Activated CD4-positive, alpha-beta T cell treated with anti-CD3 and anti-CD28 coated beads, Interleukin-2, amount 10 ng/mL, durations not matched to agents 7 days and 5 days (primary cell): ENCODE data around the gene PRKX. TPM values are rescaled to one million over a fixed set of nuclear protein-coding genes. Genes with fewer than 3 reads are reported as not detected.
"Not testable (repeated sequence)": the region's sequence is repeated elsewhere in the genome, so short reads cannot be mapped to it uniquely, and the experiment has no call there.

Experiments
- CTCF ChIA-PET: fragments of 350-600 bp; sonication (Branson Sonifier 250); formaldehyde crosslinking; loops from one replicate; lab custom pipeline; 2021; ENCODE audit warnings: antibody characterized with exemption; lab: Charles Lee
- POLR2A ChIA-PET: fragments of 350-600 bp; sonication (Branson Sonifier 250); formaldehyde crosslinking; loops from one replicate; lab custom pipeline; 2021; ENCODE audit warnings: antibody characterized with exemption; lab: Charles Lee
- DNase-seq: peaks from one replicate; pipeline ENCODE4 v3.0.0-alpha.2; 2020
- H3K27ac Mint-ChIP-seq: one replicate; pipeline ENCODE4 v1.8.0; 2021; ENCODE audit warnings: mild to moderate bottlenecking, moderate library complexity, mixed read lengths
- H3K27me3 Mint-ChIP-seq: one replicate; pipeline ENCODE4 v1.8.0; 2021; ENCODE audit warnings: mixed read lengths
- H3K36me3 Mint-ChIP-seq: one replicate; pipeline ENCODE4 v1.8.0; 2021; ENCODE audit warnings: low read depth, mixed read lengths
- H3K4me1 Mint-ChIP-seq: one replicate; pipeline ENCODE4 v1.8.0; 2021; ENCODE audit warnings: mixed read lengths
- H3K4me3 Mint-ChIP-seq: one replicate; pipeline ENCODE4 v1.8.0; 2021; ENCODE audit warnings: mild to moderate bottlenecking, moderate library complexity, mixed read lengths
- H3K9me3 Mint-ChIP-seq: one replicate; pipeline ENCODE4 v1.8.0; 2021; ENCODE audit warnings: mixed read lengths
- total RNA-seq, 2 experiments: library from RNA; stranded (reverse); gene quantifications; one replicate each; pipeline ENCODE4 v1.2.3, GENCODE V29; 2021

PRKX gene
- total RNA-seq, result 10 to 100 TPM; 62.7 to 68.2 TPM

DNA sequence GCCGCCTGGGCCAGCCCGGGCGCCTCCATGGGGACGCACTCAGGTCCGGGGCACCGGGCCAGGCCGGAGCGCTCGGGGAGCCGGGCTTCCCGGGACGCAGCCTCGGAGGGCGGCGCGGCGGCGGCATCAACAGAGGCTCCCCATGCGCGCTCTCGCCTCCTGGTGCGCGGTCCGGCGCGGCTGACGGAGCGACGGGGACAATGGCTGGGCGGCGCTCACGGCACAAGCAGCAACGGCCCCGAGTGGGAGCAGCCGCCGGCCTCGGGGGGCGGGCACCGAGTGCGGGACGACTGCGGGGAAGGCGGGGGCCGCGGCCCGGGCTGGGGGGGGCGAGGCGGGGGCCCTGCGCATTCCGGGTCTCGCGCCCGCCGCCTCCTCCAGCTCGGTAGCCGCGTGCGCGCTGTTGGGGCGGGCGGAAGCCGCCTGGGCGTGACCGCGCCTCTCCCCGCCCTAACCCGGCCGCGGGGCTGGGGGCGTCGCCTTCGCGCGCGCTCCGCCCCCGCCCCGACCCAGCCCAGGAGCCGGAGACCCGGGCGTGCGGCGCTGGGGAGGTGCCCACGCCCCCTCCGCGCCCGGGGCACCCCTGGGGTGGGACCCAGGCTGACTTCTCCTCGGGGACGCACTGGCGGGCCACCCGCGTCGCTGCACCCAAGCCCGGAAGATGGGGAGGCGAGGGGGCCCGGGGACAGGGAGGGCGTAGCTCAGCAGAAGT lies at the start of gene PRKX:
Gene PRKX (minus strand): TSS at position 425 of the 712 bp plus-strand sequence. CDS start 396 bp downstream, at position 29.
- Mint-ChIP-seq H3K4me3 (peak within 1 kb of the TSS; percentile 92), H3K4me1 (peaks cover 21% of the 10 kb centered on the region), H3K27me3 (no peaks in the 10 kb centered on the region), H3K27ac (peak within 1 kb of the TSS; percentile 91), H3K9me3 (no peaks in the 10 kb centered on the region), H3K36me3 (peaks cover 8% of the 10 kb centered on the region)
- DNase-seq, result peak; percentile 65
- ChIA-PET POLR2A (no interaction called here), CTCF (interaction anchor here (1.1 kb wide), 2 partner anchors 8 to 20 kb away, joined by 3 to 5 read pairs; no protein-coding TSS in a partner anchor)

DNA sequence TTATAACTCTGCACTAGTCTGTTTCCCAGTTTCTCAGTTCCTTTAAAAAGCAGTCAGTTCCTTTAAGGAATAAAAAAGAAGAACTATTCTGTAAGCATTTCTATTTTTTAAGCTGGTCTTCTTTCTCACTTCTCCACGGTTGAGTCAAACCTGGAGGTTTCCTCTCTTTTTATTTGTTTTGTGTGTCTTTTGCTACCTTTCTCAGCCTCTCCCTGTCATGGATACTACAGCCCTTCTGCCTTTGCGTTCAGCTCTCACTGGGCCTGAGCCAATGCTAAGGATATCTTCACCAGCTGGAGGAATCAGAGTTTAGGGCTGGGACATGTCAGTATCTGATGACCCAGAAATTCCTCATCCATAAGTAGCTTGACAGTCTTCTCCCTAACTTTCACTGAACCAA lies 49.7 kb upstream of the PRKX start:
- no peak for DNase-seq
- Mint-ChIP-seq H3K9me3 (peaks cover 4% of the 10 kb centered on the region), H3K27me3 (peaks cover 12% of the 10 kb centered on the region), H3K36me3 (no peaks in the 10 kb centered on the region), H3K27ac (no peak overlapping the region), H3K4me1 (no peaks in the 10 kb centered on the region), H3K4me3 (no peak overlapping the region)
- POLR2A ChIA-PET, result no interaction called here
- CTCF ChIA-PET, result interaction anchor here (1.1 kb wide), 1 partner anchor 63 kb away, joined by 3 read pairs; no protein-coding TSS in a partner anchor

DNA sequence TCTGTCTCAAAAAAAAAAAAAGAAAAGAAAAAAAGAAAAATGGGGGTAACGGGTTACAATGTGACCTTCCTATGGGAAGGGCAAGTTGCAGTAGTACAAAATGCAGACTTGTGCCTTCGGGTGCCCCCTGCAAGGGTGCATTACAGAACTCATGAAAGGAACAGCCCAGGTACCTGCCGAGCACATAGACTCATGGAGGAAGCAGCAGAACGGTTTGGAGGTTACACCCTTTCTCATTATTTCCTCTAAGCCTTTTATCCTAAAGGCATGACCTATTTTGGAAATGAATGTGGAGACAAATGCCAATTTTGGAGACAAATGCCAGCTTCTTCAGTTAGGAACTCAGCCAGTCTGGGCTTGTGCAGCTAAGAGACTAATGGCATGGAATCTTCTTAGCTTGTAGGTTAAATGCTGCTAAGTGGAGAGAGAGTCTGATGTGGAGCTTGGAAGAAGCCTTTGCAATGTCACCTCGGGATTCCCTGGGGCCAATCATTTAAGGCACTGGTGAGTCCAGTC lies 44.1 kb upstream of the PRKX start:
- H3K36me3 Mint-ChIP-seq, result no peaks in the 10 kb centered on the region
- no peak for DNase-seq
- ChIA-PET POLR2A (no interaction called here), CTCF (no interaction called here)
- H3K27me3 Mint-ChIP-seq, result peaks cover 2% of the 10 kb centered on the region
- H3K27ac Mint-ChIP-seq, result no peak overlapping the region
- H3K4me1 Mint-ChIP-seq, result no peaks in the 10 kb centered on the region
- no peak overlapping the region for H3K4me3 Mint-ChIP-seq
- H3K9me3 Mint-ChIP-seq, result no peaks in the 10 kb centered on the region

DNA sequence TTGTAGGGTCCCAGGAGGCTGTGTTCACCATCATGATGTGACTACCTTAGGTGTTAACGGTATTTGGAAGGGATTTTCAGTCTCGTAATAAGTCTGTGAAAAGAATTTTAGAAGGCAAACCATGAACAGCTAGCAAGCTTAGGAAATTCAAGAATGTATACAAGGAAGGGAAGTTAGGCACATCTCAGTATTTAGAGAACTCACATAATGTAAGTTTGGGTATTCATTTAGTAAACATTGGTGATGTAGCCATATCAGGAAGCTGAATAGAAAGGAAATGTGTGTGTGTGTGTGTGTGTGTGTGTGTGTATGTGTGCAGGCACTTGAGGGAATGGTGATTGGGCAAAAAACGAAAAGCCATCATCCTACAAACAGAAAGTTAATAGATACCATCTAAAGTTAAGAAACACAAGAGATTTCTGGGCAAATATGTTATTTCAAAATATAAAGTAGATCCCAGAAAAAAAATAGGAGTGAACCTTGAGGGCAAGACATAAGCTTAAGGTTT lies 34.7 kb upstream of the PRKX start:
- DNase-seq, result no peak
- peaks cover 10% of the 10 kb centered on the region for H3K9me3 Mint-ChIP-seq
- H3K4me1 Mint-ChIP-seq, result peaks cover 33% of the 10 kb centered on the region
- CTCF ChIA-PET, result interaction anchor here (1.0 to 1.4 kb wide), 2 partner anchors 10 to 29 kb away, joined by 3 to 4 read pairs; no protein-coding TSS in a partner anchor
- no peak overlapping the region for H3K27ac Mint-ChIP-seq
- H3K4me3 Mint-ChIP-seq, result no peak overlapping the region
- peaks cover 4% of the 10 kb centered on the region for H3K36me3 Mint-ChIP-seq
- POLR2A ChIA-PET, result no interaction called here
- H3K27me3 Mint-ChIP-seq, result peaks cover 2% of the 10 kb centered on the region

DNA sequence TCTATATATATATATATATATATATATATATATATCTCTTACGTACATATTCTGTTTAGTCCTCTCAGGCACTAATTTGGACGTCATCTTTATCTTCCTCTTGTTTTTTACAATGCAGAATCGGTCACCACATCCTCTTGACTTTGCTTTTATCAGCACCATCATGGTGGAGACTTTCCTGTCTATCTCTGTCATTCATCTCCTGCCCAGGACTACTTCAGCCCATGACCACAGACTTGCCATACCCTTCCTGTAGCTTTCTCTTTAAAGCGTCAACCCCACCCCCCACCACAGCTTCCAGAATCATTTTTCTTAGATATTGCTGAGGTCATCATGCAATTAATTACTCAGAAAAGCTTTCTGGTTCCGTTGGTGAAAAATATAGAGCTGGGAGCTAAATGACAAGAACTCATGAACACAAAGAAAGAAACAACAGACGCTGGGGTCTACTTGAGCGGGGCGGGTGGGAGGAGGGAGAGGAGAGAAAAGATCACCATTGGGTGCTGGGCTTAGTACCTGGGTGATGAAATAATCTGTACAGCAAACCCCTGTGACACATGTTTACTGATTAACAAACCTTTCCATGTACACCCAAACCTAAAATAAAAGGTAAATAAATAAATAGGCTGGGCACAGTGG lies 30.5 kb upstream of the PRKX start:
- H3K4me1 Mint-ChIP-seq, result peaks cover 33% of the 10 kb centered on the region

DNA sequence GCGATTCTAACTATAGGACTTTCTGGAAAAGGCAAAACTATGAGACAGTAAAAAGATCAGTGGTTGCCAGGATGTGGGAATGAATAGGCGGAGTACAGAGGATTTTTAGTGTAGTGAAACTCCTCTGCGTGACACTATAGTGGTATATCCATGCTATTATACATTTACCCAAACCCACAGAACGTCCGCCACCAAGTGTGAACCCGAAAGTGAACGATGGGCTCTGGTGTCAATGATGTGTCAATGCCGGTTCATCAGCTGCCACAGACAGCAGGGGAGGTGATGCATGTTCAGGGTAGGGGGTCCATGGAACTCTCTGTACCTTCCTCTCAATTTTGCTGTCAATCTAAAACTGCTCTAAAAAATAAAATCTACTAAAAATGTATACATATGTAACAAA lies 27.5 kb upstream of the PRKX start:
- CTCF ChIA-PET, result interaction anchor here (0.7 kb wide), 1 partner anchor 41 kb away, joined by 4 read pairs; no protein-coding TSS in a partner anchor
- POLR2A ChIA-PET, H3K4me3 Mint-ChIP-seq, DNase-seq, H3K27me3 Mint-ChIP-seq: not testable (repeated sequence)
- peaks cover 28% of the 10 kb centered on the region for H3K4me1 Mint-ChIP-seq
- peak overlapping the region; percentile 13 for H3K27ac Mint-ChIP-seq
- peaks cover 14% of the 10 kb centered on the region for H3K36me3 Mint-ChIP-seq
- H3K9me3 Mint-ChIP-seq, result peaks cover 15% of the 10 kb centered on the region

More for the DNA sequence above, 30.5 kb upstream of the PRKX start:
- Mint-ChIP-seq H3K9me3 (peaks cover 15% of the 10 kb centered on the region), H3K36me3 (peaks cover 10% of the 10 kb centered on the region), H3K27ac (peak overlapping the region; percentile 79), H3K27me3 (no peaks in the 10 kb centered on the region), H3K4me3 (peak overlapping the region; percentile 37)
- ChIA-PET POLR2A (interaction anchor here (0.7 kb wide), 1 partner anchor 8 kb away, joined by 3 read pairs; no protein-coding TSS in a partner anchor), CTCF (interaction anchor here (0.7 to 2.1 kb wide), 2 partner anchors 9 to 66 kb away, joined by 3 to 4 read pairs; no protein-coding TSS in a partner anchor)
- DNase-seq, result peak; percentile 46

DNA sequence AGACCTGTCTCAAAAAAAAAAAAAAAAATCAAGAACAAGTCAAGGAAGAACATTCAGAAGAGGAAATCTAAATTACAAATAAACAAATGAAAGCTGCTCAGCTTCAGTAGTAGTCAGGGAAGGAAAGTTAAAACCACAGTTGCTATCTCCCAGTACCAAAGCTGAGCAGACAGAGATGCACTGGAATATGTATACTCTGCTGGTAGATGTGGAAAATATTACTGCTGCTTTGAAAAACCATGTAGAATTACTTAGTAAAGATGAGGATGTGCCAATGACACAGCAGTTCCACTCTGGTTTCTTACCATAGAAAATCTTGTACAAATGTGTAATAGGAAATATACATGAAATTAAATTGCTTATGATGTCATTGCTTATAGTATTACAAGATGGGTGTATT lies 25.1 kb upstream of the PRKX start:
- Mint-ChIP-seq H3K4me1 (peaks cover 15% of the 10 kb centered on the region), H3K27ac (no peak overlapping the region), H3K9me3 (peaks cover 8% of the 10 kb centered on the region), H3K27me3 (no peaks in the 10 kb centered on the region), H3K4me3 (no peak overlapping the region), H3K36me3 (peaks cover 10% of the 10 kb centered on the region)
- POLR2A ChIA-PET, result no interaction called here
- CTCF ChIA-PET, result interaction anchor here (1.0 to 1.2 kb wide), 2 partner anchors 9 to 23 kb away, joined by 3 read pairs; no protein-coding TSS in a partner anchor
- no peak for DNase-seq

DNA sequence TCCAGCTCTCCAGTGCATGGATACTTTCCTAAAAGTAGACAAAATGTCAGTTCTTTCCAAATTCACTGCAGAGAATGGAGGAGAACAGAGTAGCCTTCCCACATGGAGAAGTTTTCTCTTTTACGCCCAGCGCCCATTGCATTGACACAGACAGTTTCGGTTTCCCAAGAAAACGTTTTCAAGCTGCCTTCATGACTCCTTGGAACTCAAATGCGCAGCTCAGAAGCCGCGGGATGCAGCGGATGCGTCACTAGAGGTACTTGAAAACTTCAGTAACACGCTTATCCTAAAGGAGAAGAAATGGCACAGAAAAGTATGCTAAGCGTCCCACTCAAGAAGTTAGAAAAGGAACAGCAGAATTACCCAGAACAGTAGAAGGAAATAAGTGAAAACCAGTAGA lies 23.1 kb upstream of the PRKX start:
- CTCF ChIA-PET, H3K27me3 Mint-ChIP-seq, H3K27ac Mint-ChIP-seq, POLR2A ChIA-PET, H3K9me3 Mint-ChIP-seq, DNase-seq, H3K4me3 Mint-ChIP-seq: not testable (repeated sequence)
- Mint-ChIP-seq H3K36me3 (peaks cover 10% of the 10 kb centered on the region), H3K4me1 (peaks cover 16% of the 10 kb centered on the region)

DNA sequence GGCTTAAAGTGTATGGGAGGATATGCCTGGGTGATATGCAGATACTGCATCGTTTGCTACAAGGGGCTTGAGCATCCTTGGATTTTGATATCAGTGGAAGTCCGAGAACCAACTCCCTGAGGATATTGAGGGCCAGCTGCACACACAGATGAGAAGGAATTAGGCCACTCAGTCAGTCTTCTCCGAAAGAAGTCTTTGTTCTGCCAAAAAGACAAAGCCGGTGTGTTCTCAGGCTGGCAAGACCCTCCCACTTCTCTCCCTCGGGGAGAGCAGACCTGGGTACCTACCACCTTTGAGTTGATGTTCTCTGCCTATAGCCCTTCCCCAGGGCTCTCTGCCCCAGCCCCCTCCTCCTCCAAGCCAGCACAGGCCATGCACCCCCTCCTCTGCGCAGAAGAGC lies 22.4 kb upstream of the PRKX start:
- H3K27me3 Mint-ChIP-seq, H3K27ac Mint-ChIP-seq, POLR2A ChIA-PET, H3K9me3 Mint-ChIP-seq, DNase-seq, H3K4me3 Mint-ChIP-seq: not testable (repeated sequence)
- peaks cover 10% of the 10 kb centered on the region for H3K36me3 Mint-ChIP-seq
- CTCF ChIA-PET, result interaction anchor here (1.3 kb wide), 1 partner anchor 8 kb away, joined by 4 read pairs; no protein-coding TSS in a partner anchor
- H3K4me1 Mint-ChIP-seq, result peaks cover 16% of the 10 kb centered on the region

DNA sequence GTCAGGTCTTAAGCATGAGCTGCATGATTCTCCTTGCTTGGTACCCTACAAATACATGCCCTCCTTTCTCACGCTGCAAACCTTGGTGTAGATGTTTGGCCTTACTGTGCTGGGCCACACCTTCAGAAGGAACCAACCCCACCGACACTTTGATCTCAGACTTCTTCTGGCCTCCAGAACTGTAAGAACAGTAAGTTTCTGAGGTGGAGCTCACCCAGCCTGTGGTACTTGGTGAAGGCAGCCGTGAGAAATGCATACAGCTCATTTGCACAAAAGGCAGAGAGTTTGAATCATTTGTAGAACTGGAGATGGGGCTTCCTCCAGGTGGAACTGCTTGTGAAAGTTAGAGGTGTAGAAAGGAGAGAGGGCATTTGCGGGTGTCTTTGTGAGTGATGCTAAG lies 21.0 kb upstream of the PRKX start:
- H3K4me3 Mint-ChIP-seq, H3K9me3 Mint-ChIP-seq, H3K36me3 Mint-ChIP-seq, DNase-seq, POLR2A ChIA-PET, H3K27ac Mint-ChIP-seq, H3K27me3 Mint-ChIP-seq: not testable (repeated sequence)
- peaks cover 16% of the 10 kb centered on the region for H3K4me1 Mint-ChIP-seq
- CTCF ChIA-PET, result interaction anchor here (1.0 to 1.8 kb wide), 3 partner anchors 7 to 21 kb away, joined by 3 to 5 read pairs (median 4); partner anchors contain the start of gene PRKX

DNA sequence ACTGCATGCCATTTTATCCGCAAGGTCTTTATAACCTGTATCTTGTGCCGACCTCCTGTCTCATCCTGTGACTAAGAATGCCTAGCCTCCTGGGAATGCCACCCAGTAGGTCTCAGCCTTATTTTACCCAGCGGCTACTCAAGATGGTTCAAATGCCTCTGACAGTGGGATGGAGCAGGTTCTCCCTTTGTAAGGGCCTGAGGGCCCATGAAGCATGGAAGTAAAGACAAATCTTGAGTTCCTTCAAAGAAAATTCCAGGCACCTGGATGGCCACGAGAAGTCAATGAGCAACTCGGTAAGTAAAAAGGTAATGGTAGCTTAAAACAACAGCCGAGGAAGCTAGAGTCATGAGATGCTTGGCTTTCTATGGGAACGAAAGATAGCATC lies 19.6 kb upstream of the PRKX start:
- Mint-ChIP-seq H3K9me3 (no peaks in the 10 kb centered on the region), H3K27ac (no peak overlapping the region), H3K36me3 (no peaks in the 10 kb centered on the region), H3K27me3 (no peaks in the 10 kb centered on the region), H3K4me1 (peaks cover 9% of the 10 kb centered on the region), H3K4me3 (no peak overlapping the region)
- ChIA-PET POLR2A (no interaction called here), CTCF (interaction anchor here (1.8 kb wide), 1 partner anchor 19 kb away, joined by 5 read pairs; the partner anchor contains the start of gene PRKX)
- DNase-seq, result no peak

DNA sequence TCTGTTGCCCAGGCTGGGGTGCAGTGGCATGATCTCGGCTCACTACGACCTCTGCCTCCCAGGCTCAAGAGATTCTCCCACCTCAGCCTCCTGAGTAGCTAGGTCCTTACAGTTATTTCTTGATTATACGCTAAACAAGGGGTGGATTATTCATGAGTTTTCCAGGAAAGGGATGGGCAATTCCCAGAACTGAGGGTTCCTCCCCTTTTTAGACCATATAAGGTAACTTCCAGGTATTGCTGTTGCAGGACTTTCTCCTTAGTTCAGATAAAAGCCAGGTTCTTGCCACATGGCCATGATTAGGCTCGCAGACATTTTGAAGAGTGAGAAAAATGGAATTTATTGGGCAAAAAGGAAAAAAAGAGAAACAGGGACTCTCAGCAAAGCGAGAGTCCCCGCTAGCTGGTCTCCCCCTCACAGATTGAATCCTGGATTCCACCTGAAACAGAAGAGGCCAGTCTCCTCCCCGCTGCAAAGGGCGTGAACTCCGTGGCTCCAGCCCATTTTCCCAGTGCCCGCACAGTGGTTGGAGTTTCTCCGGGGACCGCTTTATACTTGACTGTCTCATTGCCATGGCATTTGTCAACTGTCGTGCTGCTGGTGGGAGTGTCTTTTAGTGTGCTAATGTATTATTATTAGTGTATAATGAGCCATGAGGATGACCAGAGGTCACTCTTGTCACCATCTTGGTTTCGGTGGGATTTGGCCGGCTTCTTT lies 19.0 kb upstream of the PRKX start:
- not testable (repeated sequence) for H3K27ac Mint-ChIP-seq

More for the DNA sequence above, 19.0 kb upstream of the PRKX start:
- DNase-seq, CTCF ChIA-PET, POLR2A ChIA-PET, H3K4me1 Mint-ChIP-seq, H3K27me3 Mint-ChIP-seq, H3K4me3 Mint-ChIP-seq, H3K36me3 Mint-ChIP-seq, H3K9me3 Mint-ChIP-seq: not testable (repeated sequence)
